Measurements from ENCODE around the gene RFXANK. TPM values are rescaled to one million over a fixed set of nuclear protein-coding genes. Genes with fewer than 3 reads are reported as not detected.
A peak's percentile ranks its signal among the peaks of the same experiment; 100 is the strongest.

Gene RFXANK
- total and polyA plus RNA-seq, 9 of the 15 experiments (the other 6 are each of a cell fraction or from before 2014, with no cell fraction given) = 68.6 to 181 (median 150) TPM

- TF ChIP-seq DACH1 (IDR thresholded peaks at IDR 0.05; ENCODE audit: partially characterized antibody) (no peak), ARHGAP35 (IDR thresholded peaks at IDR 0.05; ENCODE audit: partially characterized antibody) (no peak), KHSRP (IDR thresholded peaks at IDR 0.05) (no peak), ZNF282 (CRISPR knock-in tag; IDR thresholded peaks at IDR 0.05) (peak; percentile 82; the same call in 1 of the 2 replicates), NBN (IDR thresholded peaks at IDR 0.05; ENCODE audit: low read depth) (no peak; the same call in 1 of the 2 replicates), CREBBP (IDR thresholded peaks at IDR 0.05; ENCODE audit: low read depth, low read length) (no peak), ZBTB11 (CRISPR knock-in tag; IDR thresholded peaks at IDR 0.05) (peak in 1 of 3 experiments; percentile 82; a peak in 2 of 6 replicates), KDM1A (IDR thresholded peaks at IDR 0.05) (no peak), ZKSCAN8 (CRISPR knock-in tag; IDR thresholded peaks at IDR 0.05) (no peak), RAD21 (CRISPR knock-in tag; conservative IDR thresholded peaks at IDR 0.05 in 1 of 2, IDR thresholded peaks at IDR 0.05 in 1 of 2) (peak; percentile 76 to 83), ZNF592 (IDR thresholded peaks at IDR 0.05) (no peak; the same call in none of the 2 replicates), ZFX (CRISPR knock-in tag; IDR thresholded peaks at IDR 0.05) (peak; percentile 83), ILF3 (IDR thresholded peaks at IDR 0.05; ENCODE audit: borderline replicate concordance) (no peak; the same call in 1 of the 2 replicates), SETDB1 (IDR thresholded peaks at IDR 0.05; ENCODE audit: low read length) (no peak), ZNF277 (CRISPR knock-in tag; IDR thresholded peaks at IDR 0.05; ENCODE audit: borderline replicate concordance) (no peak), MAX (CRISPR knock-in tag; IDR thresholded peaks at IDR 0.05) (peak; percentile 99), NFRKB (IDR thresholded peaks at IDR 0.05; ENCODE audit: low read depth) (no peak), CHCHD3 (CRISPR knock-in tag; IDR thresholded peaks at IDR 0.05) (no peak), FOXK2 (conservative IDR thresholded peaks at IDR 0.05 in 1 of 2, IDR thresholded peaks at IDR 0.05 in 1 of 2; ENCODE audit: low read depth in 2 of 2) (peak in 1 of 2 experiments; percentile 67; a peak in 1 of 4 replicates)
Measured at GRCh38 chr19:19224852-19225494, 32.9 kb downstream of the RFXANK start (continued).

Data from K562 (cell line).